GM23338 (cell line): ENCODE results near the gene PER1. TPM values are rescaled to one million over a fixed set of nuclear protein-coding genes. Genes with fewer than 3 reads are reported as not detected.
A peak's percentile ranks its signal among the peaks of the same experiment; 100 is the strongest.

Source experiments
- ATAC-seq: fragments of 200-7000 bp; cut with Tn5 transposase; 3 replicates; pipeline ENCODE4 v1.9.1; 2020
- DNase-seq: peaks from one replicate; pipeline ENCODE4 v3.0.0-alpha.2; 2015; ENCODE audit warnings: low spot score
- H2AFZ ChIP-seq: fragments of 200-600 bp; sonication (generic); 2 replicates; pipeline ENCODE4 v1.8.0; 2016; ENCODE audit warnings: antibody characterized with exemption, mild to moderate bottlenecking, moderate library complexity
- H3F3A ChIP-seq: fragments of 200-600 bp; sonication (generic); replicated peaks from 2 replicates; pipeline ENCODE4 v1.8.0; 2017; ENCODE audit warnings: antibody characterized with exemption, mixed run types, low read depth
- H3K27ac ChIP-seq: fragments of 200-600 bp; sonication (generic); 2 replicates; pipeline ENCODE4 v1.6.1; 2016; ENCODE audit warnings: low read depth
- H3K27me3 ChIP-seq: fragments of 200-600 bp; sonication (generic); 2 replicates; pipeline ENCODE4 v1.8.0; 2016; ENCODE audit warnings: mild to moderate bottlenecking, mixed run types, moderate library complexity; ENCODE audit not compliant: insufficient read depth
- H3K36me3 ChIP-seq: fragments of 200-600 bp; sonication (generic); 2 replicates; pipeline ENCODE4 v1.8.0; 2016; ENCODE audit warnings: mild to moderate bottlenecking; ENCODE audit not compliant: insufficient read depth
- H3K4me1 ChIP-seq: fragments of 200-600 bp; sonication (generic); 2 replicates; pipeline ENCODE4 v1.8.0; 2016; ENCODE audit warnings: mild to moderate bottlenecking, moderate library complexity; ENCODE audit not compliant: insufficient read depth
- H3K4me2 ChIP-seq: fragments of 200-600 bp; sonication (generic); 2 replicates; pipeline ENCODE4 v1.7.1; 2017; ENCODE audit warnings: mixed run types
- H3K4me3 ChIP-seq: fragments of 200-600 bp; sonication (generic); 2 replicates; pipeline ENCODE4 v1.6.1; 2016; ENCODE audit warnings: mixed run types
- H3K79me2 ChIP-seq: fragments of 200-600 bp; sonication (generic); replicated peaks from 2 replicates; pipeline ENCODE4 v1.8.0; 2017; ENCODE audit warnings: mild to moderate bottlenecking; ENCODE audit not compliant: insufficient read depth
- H3K9me2 ChIP-seq: fragments of 200-600 bp; sonication (generic); 2 replicates; pipeline ENCODE4 v1.8.0; 2017; ENCODE audit not compliant: insufficient read depth
- H4K20me1 ChIP-seq: fragments of 200-600 bp; sonication (generic); replicated peaks from 2 replicates; pipeline ENCODE4 v1.8.0; 2017; ENCODE audit warnings: mild to moderate bottlenecking; ENCODE audit not compliant: insufficient read depth
- H3K27ac Mint-ChIP-seq: 2 replicates; pipeline ENCODE4 v1.8.0; 2020; ENCODE audit warnings: inconsistent platforms, mild to moderate bottlenecking, moderate library complexity, mixed read lengths
- H3K27me3 Mint-ChIP-seq: 3 replicates; pipeline ENCODE4 v1.8.0; 2022; ENCODE audit warnings: low read depth, mild to moderate bottlenecking, moderate library complexity, mixed read lengths, inconsistent platforms; ENCODE audit not compliant: insufficient read depth, poor library complexity
- H3K36me3 Mint-ChIP-seq: 3 replicates; pipeline ENCODE4 v1.8.0; 2021; ENCODE audit warnings: low read depth, mild to moderate bottlenecking, inconsistent platforms, moderate library complexity, mixed read lengths
- H3K4me1 Mint-ChIP-seq: 3 replicates; pipeline ENCODE4 v1.8.0; 2020; ENCODE audit warnings: mild to moderate bottlenecking, inconsistent platforms, mixed read lengths
- H3K4me3 Mint-ChIP-seq: 3 replicates; pipeline ENCODE4 v1.8.0; 2021; ENCODE audit warnings: moderate library complexity, mild to moderate bottlenecking, inconsistent platforms, mixed read lengths
- H3K9me3 Mint-ChIP-seq: 3 replicates; pipeline ENCODE4 v1.8.0; 2020; ENCODE audit warnings: moderate library complexity, mild to moderate bottlenecking, inconsistent platforms, mixed read lengths
- CREB1 ChIP-seq: fragments of 250-450 bp; sonication (Bioruptor Pico); IDR thresholded peaks from 2 replicates; pipeline ENCODE4 v1.5.0; 2020; ENCODE audit warnings: low read depth, mild to moderate bottlenecking, moderate library complexity
- EZH2 ChIP-seq: fragments of 200-600 bp; sonication (generic); IDR thresholded peaks from one replicate; pipeline ENCODE4 v1.8.0; 2017; ENCODE audit warnings: antibody characterized with exemption, mild to moderate bottlenecking, low read depth; ENCODE audit not compliant: unreplicated experiment
- EZH2phosphoT487 ChIP-seq: fragments of 200-600 bp; sonication (generic); IDR thresholded peaks from one replicate; pipeline ENCODE4 v1.8.1; 2018; ENCODE audit warnings: antibody characterized with exemption; ENCODE audit not compliant: unreplicated experiment
- JUNB ChIP-seq: IDR thresholded peaks from one replicate; pipeline ENCODE4 v1.6.1; 2016; ENCODE audit warnings: antibody characterized with exemption; ENCODE audit not compliant: unreplicated experiment
- NANOG ChIP-seq: IDR thresholded peaks from 2 replicates; pipeline ENCODE4 v1.6.1; 2016; ENCODE audit warnings: antibody characterized with exemption, borderline replicate concordance
- POLR2AphosphoS5 ChIP-seq: IDR thresholded peaks from 2 replicates; pipeline ENCODE4 v1.6.1; 2016; ENCODE audit warnings: antibody characterized with exemption, low read depth
- STAT1 ChIP-seq: IDR thresholded peaks from one replicate; pipeline ENCODE4 v1.6.1; 2016; ENCODE audit warnings: antibody characterized with exemption; ENCODE audit not compliant: unreplicated experiment
- ZNF114 ChIP-seq: fragments of 250-450 bp; sonication (Bioruptor Pico); IDR thresholded peaks from 2 replicates; pipeline ENCODE4 v1.5.0; 2020; ENCODE audit warnings: mild to moderate bottlenecking, moderate library complexity
- ZNF331 ChIP-seq: fragments of 250-450 bp; sonication (Bioruptor Pico); IDR thresholded peaks from 2 replicates; pipeline ENCODE4 v1.5.0; 2020; ENCODE audit warnings: low read depth, mild to moderate bottlenecking, moderate library complexity
- polyA plus RNA-seq: library from polyadenylated mRNA; unstranded; fragments of >200 nt; fragmentation: Nextera tagmentation; extraction: Ambion mirVana; gene quantifications from 2 replicates; pipeline ENCODE4 v1.2.1, GENCODE V29; 2016
- total RNA-seq: library from RNA; depleted of rRNA; stranded (reverse); fragments of >200 nt; shearing (Covaris generic); gene quantifications from 2 replicates; pipeline ENCODE4 v1.2.3, GENCODE V29; 2014
- TF ChIP-seq, protein P1 (sequence below): IDR thresholded peaks from 2 replicates; pipeline ENCODE4 v1.6.1; 2016; ENCODE audit warnings: antibody characterized with exemption
- TF ChIP-seq, protein P2 (sequence below): fragments of 250-450 bp; sonication (Bioruptor Pico); IDR thresholded peaks from 2 replicates; pipeline ENCODE4 v1.5.0; 2020; ENCODE audit warnings: mild to moderate bottlenecking, moderate library complexity
- TF ChIP-seq, protein P3 (sequence below), 2 experiments: fragments of 200-600 bp in 1 of 2; sonication (generic) in 1 of 2; conservative IDR thresholded peaks; 2 replicates each; pipeline versions ENCODE4 v1.5.1 to v1.6.1; 2016 to 2017; ENCODE audit warnings: antibody characterized with exemption in 2 of 2, low read depth in 2 of 2, mild to moderate bottlenecking in 2 of 2, moderate library complexity in 1 of 2
- TF ChIP-seq, protein P4 (sequence below): IDR thresholded peaks from one replicate; pipeline ENCODE4 v1.6.1; 2018; ENCODE audit warnings: antibody characterized with exemption; ENCODE audit not compliant: unreplicated experiment

PER1 gene
- total and polyA plus RNA-seq, 2 experiments from 2014 or later, result 12.2 to 36.1 TPM

DNA sequence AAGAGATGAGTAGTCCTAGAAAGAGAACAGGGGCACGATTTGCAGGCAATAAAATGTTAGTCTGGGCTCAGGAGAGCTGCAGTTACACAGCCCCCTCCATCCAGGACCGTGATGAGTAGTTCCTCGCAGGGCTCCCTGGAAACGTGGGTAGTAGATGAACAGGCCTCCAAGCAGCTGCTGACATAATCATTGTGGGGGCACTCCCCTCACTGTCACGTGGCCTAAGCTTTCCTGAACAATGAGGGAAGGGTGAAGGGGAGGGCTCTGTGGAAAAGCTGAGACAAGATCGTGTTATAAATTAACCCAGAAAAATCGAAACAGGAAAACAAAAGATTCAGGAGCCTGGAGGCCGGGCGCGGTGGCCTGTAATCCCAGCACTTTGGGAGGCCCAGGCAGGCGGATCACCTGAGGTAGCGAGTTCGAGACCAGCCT, 1.3 kb upstream of the PER1 start:
- peak; percentile 38 for DNase-seq
- peaks cover 6% of the 10 kb centered on the region; the same call in 1 of the 2 replicates for H3K79me2 ChIP-seq
- H3K4me1 Mint-ChIP-seq, result peaks cover 17% of the 10 kb centered on the region
- H3F3A ChIP-seq, result peaks cover 38% of the 10 kb centered on the region; the same call in 1 of the 2 replicates
- peak overlapping the region; percentile 100 for H3K4me2 ChIP-seq
- no peaks in the 10 kb centered on the region; the same call in 1 of the 2 replicates for H4K20me1 ChIP-seq
- H3K27me3 Mint-ChIP-seq, result peaks cover 28% of the 10 kb centered on the region
- peak overlapping the region; percentile 91 for H3K27ac Mint-ChIP-seq
- H3K4me3 Mint-ChIP-seq, result no peak overlapping the region; the same call in none of the 3 replicates
- no peaks in the 10 kb centered on the region for H3K36me3 ChIP-seq
- H3K9me3 Mint-ChIP-seq, result no peaks in the 10 kb centered on the region; the same call in 2 of the 3 replicates
- H2AFZ ChIP-seq, result no peak overlapping the region
- ATAC-seq, result no peak
- H3K27ac ChIP-seq, result peak overlapping the region; percentile 80
- H3K36me3 Mint-ChIP-seq, result peaks cover 13% of the 10 kb centered on the region
- no peak for TF ChIP-seq POLR2AphosphoS5
- TF ChIP-seq, protein P1, sequence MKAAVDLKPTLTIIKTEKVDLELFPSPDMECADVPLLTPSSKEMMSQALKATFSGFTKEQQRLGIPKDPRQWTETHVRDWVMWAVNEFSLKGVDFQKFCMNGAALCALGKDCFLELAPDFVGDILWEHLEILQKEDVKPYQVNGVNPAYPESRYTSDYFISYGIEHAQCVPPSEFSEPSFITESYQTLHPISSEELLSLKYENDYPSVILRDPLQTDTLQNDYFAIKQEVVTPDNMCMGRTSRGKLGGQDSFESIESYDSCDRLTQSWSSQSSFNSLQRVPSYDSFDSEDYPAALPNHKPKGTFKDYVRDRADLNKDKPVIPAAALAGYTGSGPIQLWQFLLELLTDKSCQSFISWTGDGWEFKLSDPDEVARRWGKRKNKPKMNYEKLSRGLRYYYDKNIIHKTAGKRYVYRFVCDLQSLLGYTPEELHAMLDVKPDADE, result no peak
- no peak for TF ChIP-seq ZNF114 (CRISPR knock-in tag)
- TF ChIP-seq, protein P2, sequence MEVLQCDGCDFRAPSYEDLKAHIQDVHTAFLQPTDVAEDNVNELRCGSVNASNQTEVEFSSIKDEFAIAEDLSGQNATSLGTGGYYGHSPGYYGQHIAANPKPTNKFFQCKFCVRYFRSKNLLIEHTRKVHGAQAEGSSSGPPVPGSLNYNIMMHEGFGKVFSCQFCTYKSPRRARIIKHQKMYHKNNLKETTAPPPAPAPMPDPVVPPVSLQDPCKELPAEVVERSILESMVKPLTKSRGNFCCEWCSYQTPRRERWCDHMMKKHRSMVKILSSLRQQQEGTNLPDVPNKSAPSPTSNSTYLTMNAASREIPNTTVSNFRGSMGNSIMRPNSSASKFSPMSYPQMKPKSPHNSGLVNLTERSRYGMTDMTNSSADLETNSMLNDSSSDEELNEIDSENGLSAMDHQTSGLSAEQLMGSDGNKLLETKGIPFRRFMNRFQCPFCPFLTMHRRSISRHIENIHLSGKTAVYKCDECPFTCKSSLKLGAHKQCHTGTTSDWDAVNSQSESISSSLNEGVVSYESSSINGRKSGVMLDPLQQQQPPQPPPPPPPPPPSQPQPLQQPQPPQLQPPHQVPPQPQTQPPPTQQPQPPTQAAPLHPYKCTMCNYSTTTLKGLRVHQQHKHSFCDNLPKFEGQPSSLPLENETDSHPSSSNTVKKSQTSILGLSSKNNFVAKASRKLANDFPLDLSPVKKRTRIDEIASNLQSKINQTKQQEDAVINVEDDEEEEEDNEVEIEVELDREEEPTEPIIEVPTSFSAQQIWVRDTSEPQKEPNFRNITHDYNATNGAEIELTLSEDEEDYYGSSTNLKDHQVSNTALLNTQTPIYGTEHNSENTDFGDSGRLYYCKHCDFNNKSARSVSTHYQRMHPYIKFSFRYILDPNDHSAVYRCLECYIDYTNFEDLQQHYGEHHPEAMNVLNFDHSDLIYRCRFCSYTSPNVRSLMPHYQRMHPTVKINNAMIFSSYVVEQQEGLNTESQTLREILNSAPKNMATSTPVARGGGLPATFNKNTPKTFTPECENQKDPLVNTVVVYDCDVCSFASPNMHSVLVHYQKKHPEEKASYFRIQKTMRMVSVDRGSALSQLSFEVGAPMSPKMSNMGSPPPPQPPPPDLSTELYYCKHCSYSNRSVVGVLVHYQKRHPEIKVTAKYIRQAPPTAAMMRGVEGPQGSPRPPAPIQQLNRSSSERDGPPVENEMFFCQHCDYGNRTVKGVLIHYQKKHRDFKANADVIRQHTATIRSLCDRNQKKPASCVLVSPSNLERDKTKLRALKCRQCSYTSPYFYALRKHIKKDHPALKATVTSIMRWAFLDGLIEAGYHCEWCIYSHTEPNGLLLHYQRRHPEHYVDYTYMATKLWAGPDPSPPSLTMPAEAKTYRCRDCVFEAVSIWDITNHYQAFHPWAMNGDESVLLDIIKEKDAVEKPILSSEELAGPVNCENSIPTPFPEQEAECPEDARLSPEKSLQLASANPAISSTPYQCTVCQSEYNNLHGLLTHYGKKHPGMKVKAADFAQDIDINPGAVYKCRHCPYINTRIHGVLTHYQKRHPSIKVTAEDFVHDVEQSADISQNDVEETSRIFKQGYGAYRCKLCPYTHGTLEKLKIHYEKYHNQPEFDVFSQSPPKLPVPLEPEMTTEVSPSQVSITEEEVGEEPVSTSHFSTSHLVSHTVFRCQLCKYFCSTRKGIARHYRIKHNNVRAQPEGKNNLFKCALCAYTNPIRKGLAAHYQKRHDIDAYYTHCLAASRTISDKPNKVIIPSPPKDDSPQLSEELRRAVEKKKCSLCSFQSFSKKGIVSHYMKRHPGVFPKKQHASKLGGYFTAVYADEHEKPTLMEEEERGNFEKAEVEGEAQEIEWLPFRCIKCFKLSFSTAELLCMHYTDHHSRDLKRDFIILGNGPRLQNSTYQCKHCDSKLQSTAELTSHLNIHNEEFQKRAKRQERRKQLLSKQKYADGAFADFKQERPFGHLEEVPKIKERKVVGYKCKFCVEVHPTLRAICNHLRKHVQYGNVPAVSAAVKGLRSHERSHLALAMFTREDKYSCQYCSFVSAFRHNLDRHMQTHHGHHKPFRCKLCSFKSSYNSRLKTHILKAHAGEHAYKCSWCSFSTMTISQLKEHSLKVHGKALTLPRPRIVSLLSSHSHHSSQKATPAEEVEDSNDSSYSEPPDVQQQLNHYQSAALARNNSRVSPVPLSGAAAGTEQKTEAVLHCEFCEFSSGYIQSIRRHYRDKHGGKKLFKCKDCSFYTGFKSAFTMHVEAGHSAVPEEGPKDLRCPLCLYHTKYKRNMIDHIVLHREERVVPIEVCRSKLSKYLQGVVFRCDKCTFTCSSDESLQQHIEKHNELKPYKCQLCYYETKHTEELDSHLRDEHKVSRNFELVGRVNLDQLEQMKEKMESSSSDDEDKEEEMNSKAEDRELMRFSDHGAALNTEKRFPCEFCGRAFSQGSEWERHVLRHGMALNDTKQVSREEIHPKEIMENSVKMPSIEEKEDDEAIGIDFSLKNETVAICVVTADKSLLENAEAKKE (CRISPR knock-in tag), result no peak
- TF ChIP-seq ZNF331 (CRISPR knock-in tag), result no peak
- TF ChIP-seq JUNB, result no peak
- TF ChIP-seq NANOG, result no peak
- TF ChIP-seq, protein P3, sequence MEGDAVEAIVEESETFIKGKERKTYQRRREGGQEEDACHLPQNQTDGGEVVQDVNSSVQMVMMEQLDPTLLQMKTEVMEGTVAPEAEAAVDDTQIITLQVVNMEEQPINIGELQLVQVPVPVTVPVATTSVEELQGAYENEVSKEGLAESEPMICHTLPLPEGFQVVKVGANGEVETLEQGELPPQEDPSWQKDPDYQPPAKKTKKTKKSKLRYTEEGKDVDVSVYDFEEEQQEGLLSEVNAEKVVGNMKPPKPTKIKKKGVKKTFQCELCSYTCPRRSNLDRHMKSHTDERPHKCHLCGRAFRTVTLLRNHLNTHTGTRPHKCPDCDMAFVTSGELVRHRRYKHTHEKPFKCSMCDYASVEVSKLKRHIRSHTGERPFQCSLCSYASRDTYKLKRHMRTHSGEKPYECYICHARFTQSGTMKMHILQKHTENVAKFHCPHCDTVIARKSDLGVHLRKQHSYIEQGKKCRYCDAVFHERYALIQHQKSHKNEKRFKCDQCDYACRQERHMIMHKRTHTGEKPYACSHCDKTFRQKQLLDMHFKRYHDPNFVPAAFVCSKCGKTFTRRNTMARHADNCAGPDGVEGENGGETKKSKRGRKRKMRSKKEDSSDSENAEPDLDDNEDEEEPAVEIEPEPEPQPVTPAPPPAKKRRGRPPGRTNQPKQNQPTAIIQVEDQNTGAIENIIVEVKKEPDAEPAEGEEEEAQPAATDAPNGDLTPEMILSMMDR (conservative IDR thresholded peaks at IDR 0.05; ENCODE audit: low read depth in 2 of 2), result no peak
- TF ChIP-seq, protein P4, sequence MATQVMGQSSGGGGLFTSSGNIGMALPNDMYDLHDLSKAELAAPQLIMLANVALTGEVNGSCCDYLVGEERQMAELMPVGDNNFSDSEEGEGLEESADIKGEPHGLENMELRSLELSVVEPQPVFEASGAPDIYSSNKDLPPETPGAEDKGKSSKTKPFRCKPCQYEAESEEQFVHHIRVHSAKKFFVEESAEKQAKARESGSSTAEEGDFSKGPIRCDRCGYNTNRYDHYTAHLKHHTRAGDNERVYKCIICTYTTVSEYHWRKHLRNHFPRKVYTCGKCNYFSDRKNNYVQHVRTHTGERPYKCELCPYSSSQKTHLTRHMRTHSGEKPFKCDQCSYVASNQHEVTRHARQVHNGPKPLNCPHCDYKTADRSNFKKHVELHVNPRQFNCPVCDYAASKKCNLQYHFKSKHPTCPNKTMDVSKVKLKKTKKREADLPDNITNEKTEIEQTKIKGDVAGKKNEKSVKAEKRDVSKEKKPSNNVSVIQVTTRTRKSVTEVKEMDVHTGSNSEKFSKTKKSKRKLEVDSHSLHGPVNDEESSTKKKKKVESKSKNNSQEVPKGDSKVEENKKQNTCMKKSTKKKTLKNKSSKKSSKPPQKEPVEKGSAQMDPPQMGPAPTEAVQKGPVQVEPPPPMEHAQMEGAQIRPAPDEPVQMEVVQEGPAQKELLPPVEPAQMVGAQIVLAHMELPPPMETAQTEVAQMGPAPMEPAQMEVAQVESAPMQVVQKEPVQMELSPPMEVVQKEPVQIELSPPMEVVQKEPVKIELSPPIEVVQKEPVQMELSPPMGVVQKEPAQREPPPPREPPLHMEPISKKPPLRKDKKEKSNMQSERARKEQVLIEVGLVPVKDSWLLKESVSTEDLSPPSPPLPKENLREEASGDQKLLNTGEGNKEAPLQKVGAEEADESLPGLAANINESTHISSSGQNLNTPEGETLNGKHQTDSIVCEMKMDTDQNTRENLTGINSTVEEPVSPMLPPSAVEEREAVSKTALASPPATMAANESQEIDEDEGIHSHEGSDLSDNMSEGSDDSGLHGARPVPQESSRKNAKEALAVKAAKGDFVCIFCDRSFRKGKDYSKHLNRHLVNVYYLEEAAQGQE, result no peak
- no peak for TF ChIP-seq EZH2
- TF ChIP-seq EZH2phosphoT487, result no peak
- no peak for TF ChIP-seq STAT1
- no peak for TF ChIP-seq CREB1 (CRISPR knock-in tag)
- H3K4me3 ChIP-seq, result peak overlapping the region; percentile 67
- H3K9me2 ChIP-seq, result no peaks in the 10 kb centered on the region
- no peaks in the 10 kb centered on the region for H3K27me3 ChIP-seq
- H3K4me1 ChIP-seq, result peaks cover 30% of the 10 kb centered on the region
